Heart left ventricle (tissue), 16 donors: Measurements from ENCODE around the gene SLC16A4. TPM values are rescaled to one million over a fixed set of nuclear protein-coding genes. Genes with fewer than 3 reads are reported as not detected.

ENCODE experiments used
- ATAC-seq, 4 donors: fragments of 200-7000 bp; cut with Tn5 transposase; one replicate each; pipeline ENCODE4 v1.9.1; 2020 to 2022; ENCODE audit warnings: moderate library complexity in 4 of 4, mild to moderate bottlenecking in 3 of 4, moderate number of reproducible peaks in 1 of 4
- DNase-seq, 5 donors: peaks; one replicate each; pipeline ENCODE4 v3.0.0-alpha.2; 2020
- H3K27ac ChIP-seq, 12 donors: fragments of 200-600 bp; sonication (generic) in 4 of 12; one replicate each; pipeline versions ENCODE4 v1.5.0 to v1.8.0; 2016 to 2022; ENCODE audit warnings: mild to moderate bottlenecking in 2 of 12
- H3K27me3 ChIP-seq, 9 donors: fragments of 200-600 bp; sonication (generic) in 2 of 9; one replicate each; pipeline versions ENCODE4 v1.5.1 to v1.8.0; 2016 to 2022; ENCODE audit warnings: mild to moderate bottlenecking in 3 of 9
- H3K36me3 ChIP-seq, 9 donors: fragments of 200-600 bp; sonication (generic) in 2 of 9; one replicate each; pipeline versions ENCODE4 v1.5.0 to v1.8.0; 2018 to 2022; ENCODE audit warnings: mild to moderate bottlenecking in 2 of 9
- H3K4me1 ChIP-seq, 12 donors: fragments of 200-600 bp; sonication (generic) in 4 of 12; one replicate each; pipeline versions ENCODE4 v1.5.0 to v1.8.0; 2016 to 2022; ENCODE audit warnings: mild to moderate bottlenecking in 3 of 12
- H3K4me3 ChIP-seq, 12 donors: fragments of 200-600 bp; sonication (generic) in 4 of 12; one replicate each; pipeline versions ENCODE4 v1.5.0 to v1.8.0; 2017 to 2022; ENCODE audit warnings: mild to moderate bottlenecking in 9 of 12, moderate library complexity in 4 of 12
- H3K9me3 ChIP-seq, 12 donors: fragments of 200-600 bp; sonication (generic) in 4 of 12; one replicate each; pipeline versions ENCODE4 v1.5.0 to v1.8.0; 2016 to 2022; ENCODE audit warnings: mild to moderate bottlenecking in 1 of 12
- CTCF ChIP-seq, 12 donors: fragments of 200-600 bp; sonication (generic) in 4 of 12; IDR thresholded peaks; one replicate each; pipeline versions ENCODE4 v1.5.0 to v1.8.0; 2018 to 2022; ENCODE audit warnings: antibody characterized with exemption in 12 of 12, mild to moderate bottlenecking in 5 of 12
- POLR2A ChIP-seq, 2 donors: fragments of 450-650 bp; IDR thresholded peaks; one replicate each; pipeline ENCODE4 v1.6.1; 2017; ENCODE audit warnings: antibody characterized with exemption in 2 of 2, mild to moderate bottlenecking in 2 of 2, moderate library complexity in 2 of 2
- WGBS, 4 donors: extraction: QIAGEN DNeasy Blood & Tissue Kit in 2 of 4; methylation state at CpG; one replicate each; pipeline versions ENCODE4 v1.1.5 to v1.1.7; 2013 to 2018; 5-methylcytosine and 5-hydroxymethylcytosine counted together
- intact Hi-C, 10 donors: fragments of 100-400 bp; cut with DNase I; formaldehyde crosslinking; loops; one replicate each; pipeline versions ENCODE4 v1.11.1 to v1.14.2; 2022
- polyA plus RNA-seq, 2 donors: library from polyadenylated mRNA; stranded (reverse); fragments of 200-250 nt; gene quantifications; one replicate each; pipeline ENCODE4 v1.2.3, GENCODE V29; 2013
- total RNA-seq, 9 donors: library from RNA; depleted of rRNA in 2 of 9; stranded (reverse); fragments of >200 nt in 2 of 9; fragmentation: NEBNext Ultra II Directional in 3 of 9; extraction: Animal tissue kit (Norgen Biotek cat#: 25700) in 3 of 9; gene quantifications; one replicate each; pipeline versions ENCODE4 v1.1.0 to v1.2.4, GENCODE V29; 2016 to 2023
- donor health status: ischemic (EF 13 %, LVEDD 7.1; RV severe dilation, severe dysfunction).
- donor health status: healthy with polysubstance abuse.
- donor health status: DM: no; HTN: yes; CAD: no.
- donor health status: DM: no; HTN: no; CAD: no.
- donor health status: ischemic (EF 25% LVEDD 6.9; RV normal size, moderate dysfunction).
- donor health status: ischemic (EF 25% LVEDD 5.7; RV mildly dilated, moderate dysfunction).
- donor health status: healthy.
- donor health status: DM: yes; HTN: yes; CAD: no.
- donor health status: ischemic (EF 35%, LVEDD 5.7; RV mildly dilated, moderate dysfunction).
- donor health status: nonischemic (EF 11% LVEDD 7.7; RV severe dilation, severe dysfunction).
- donor health status: DM: yes; HTN: yes; CAD: no.
- donor health status: PGD.
- donor health status: ischemic (EF 29% LVEDD 5.4; RV normal size, mild dysfunction).
- donor health status: nonischemic (EF 23%, LVEDD 6.1; RV moderate dilation, normal function).

Gene SLC16A4
- total and polyA plus RNA-seq, 11 donors: 1.00 to 4.8 (median 2.0) TPM

DNA sequence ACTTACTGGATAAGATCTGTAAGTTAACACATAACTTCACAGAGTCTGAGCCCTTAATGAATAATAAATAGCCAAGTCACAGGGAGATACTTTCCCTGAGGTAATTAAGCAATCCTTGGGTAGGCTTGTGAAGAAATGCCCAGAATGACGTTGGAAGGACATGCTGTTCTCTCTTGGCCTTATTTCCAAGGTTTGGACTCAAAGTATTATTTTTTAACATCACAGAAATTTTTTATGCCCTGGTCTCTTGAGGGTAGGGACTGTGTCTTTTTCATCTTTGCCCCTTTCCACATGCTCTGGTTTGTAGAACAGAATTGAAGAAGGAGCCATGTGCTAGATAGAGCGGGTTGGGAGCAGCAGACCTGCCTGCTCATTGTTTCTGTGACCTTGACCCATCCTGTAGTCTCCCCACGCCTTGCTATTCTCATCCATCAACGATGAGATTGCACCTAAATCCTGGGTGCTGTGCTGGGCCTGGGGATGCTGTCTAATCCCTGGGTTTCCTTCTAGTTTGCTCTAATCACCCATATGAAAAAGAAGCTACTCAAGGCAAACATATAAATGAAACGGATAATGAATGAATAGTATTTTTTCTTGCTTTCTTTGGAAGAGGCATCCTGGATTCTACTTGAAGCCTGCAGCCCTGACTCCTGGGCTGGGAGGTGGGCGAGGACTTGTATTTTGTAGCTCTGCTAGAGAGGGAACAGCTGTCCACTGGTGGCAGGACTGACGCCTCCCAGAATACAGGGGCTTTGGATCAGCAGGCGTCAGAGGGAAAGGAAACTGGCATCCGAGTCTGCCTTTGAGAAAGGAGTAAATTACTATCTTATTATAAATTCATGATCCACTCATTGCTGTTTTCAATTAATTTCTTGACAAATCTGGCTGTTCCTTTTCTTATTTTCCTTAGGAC is 34.1 kb upstream of the SLC16A4 start:
- Histone ChIP-seq H3K9me3 (no peaks in the 10 kb centered on the region), H3K4me1 (peaks cover 0 to 20% (median 9%) of the 10 kb centered on the region in 12 donors), H3K27me3 (no peaks in the 10 kb centered on the region), H3K36me3 (no peaks in the 10 kb centered on the region), H3K4me3 (no peak overlapping the region), H3K27ac (peak overlapping the region in 11 of 12 donors; percentile 6 to 70 (median 32))
- ATAC-seq (peak; percentile 45 to 72 (median 51)), DNase-seq (peak in 1 of 5 donors; percentile 38)
- TF ChIP-seq POLR2A (IDR thresholded peaks at IDR 0.05) (no peak), CTCF (IDR thresholded peaks at IDR 0.05) (no peak)
- intact Hi-C loops: loop anchor here in 1 of 10 donors (5.0 kb wide), 1 partner anchor 62 kb away; no protein-coding TSS in a partner anchor
- 65 to 70% (median 68%) methylated on average over 9 of the region's 9 CpGs for WGBS, 4 donors

DNA sequence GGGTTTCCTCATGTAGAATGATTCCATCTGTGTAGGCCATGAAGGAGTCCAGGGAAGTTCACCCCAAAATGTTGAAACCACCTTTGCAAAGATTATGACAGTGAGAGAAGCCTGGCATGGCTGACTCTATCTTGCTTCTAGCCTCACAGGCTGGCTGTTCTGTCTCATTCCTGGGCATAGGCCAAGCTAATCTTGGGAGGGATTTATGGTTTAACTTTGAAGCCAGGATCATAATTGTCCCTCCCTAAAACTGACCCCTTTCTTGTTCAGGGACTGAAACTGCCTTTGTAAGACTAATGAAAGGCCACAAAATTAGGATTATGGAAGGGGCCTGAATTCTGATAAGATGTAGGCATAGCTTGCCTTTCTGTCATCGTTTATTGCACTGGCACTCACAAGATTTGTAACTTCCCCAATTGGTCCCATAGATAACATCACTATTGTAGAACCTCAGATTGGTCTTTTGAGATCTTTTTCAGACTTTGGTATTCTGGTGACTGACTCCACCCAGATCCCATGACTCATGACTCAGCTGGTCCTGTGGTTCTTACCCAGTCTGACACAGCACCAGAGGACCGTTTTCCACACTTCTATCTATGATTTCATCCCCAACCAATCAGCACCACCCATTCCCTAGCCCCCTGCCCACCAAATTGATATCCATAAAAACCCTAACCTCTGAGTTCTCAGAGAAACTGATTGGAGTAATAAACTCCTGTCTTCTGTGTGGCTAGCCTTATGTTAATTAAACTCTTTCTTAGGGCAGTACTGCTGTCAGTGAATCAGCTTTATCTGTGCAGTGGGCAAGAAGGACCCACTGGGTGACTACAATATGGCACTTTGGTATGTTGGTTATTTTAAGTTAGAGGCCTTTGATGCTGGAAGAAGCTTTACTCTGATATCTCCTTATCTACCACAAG is 30.3 kb upstream of the SLC16A4 start:
- Histone ChIP-seq H3K4me3 (no peak overlapping the region), H3K27ac (no peak overlapping the region), H3K36me3 (no peaks in the 10 kb centered on the region), H3K4me1 (peaks cover 0 to 19% (median 8%) of the 10 kb centered on the region in 12 donors), H3K9me3 (no peaks in the 10 kb centered on the region), H3K27me3 (no peaks in the 10 kb centered on the region)
- 58 to 77% (median 63%) methylated on average over 2 of the region's 2 CpGs for WGBS, 4 donors
- no peak for DNase-seq
- intact Hi-C loops: no loop called here
- peak in 3 of 4 donors; percentile 28 to 67 (median 51) for ATAC-seq
- TF ChIP-seq POLR2A (IDR thresholded peaks at IDR 0.05) (no peak), CTCF (IDR thresholded peaks at IDR 0.05) (no peak)

DNA sequence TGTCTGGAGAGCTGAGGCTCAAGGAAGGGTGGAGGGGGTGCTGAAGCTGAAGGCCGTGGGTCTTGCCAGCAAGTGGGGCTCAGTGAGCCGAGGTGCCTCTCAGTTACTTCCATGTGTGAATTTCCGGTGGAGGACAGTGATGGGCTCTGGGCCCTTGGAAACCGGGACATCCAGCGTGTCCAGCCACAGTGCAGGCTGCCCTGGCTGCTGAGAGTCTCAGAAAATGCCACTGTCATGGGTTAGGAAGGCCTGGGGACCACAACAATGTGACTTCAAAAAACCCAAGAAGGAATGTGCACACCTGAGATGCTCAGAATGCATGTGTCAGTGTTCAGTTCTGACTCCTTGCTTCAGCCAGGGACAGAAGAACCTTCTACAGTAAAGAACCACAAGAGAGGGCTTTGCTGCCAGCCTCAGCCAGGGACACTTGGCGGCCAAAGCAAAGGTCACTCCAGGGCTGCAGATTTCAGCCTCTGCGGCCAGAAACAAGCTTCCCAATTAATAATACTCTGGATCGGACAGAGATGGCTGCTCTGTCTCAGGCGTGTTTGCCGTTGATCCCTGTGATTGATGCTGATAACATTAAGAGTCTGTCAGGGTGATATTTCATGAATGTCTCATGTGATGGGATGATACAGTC is 29.3 kb upstream of the SLC16A4 start:
- 78 to 91% (median 87%) methylated on average over 10 of the region's 10 CpGs for WGBS, 4 donors
- TF ChIP-seq CTCF (IDR thresholded peaks at IDR 0.05): no peak
- no peak for TF ChIP-seq POLR2A (IDR thresholded peaks at IDR 0.05)
- Histone ChIP-seq H3K9me3 (no peaks in the 10 kb centered on the region), H3K36me3 (no peaks in the 10 kb centered on the region), H3K4me1 (peaks cover 0 to 15% (median 3%) of the 10 kb centered on the region in 12 donors), H3K27ac (no peak overlapping the region), H3K4me3 (no peak overlapping the region), H3K27me3 (no peaks in the 10 kb centered on the region)
- no peak for ATAC-seq
- DNase-seq: no peak
- intact Hi-C loops: no loop called here
